Measurements from ENCODE around the gene PCDHGA9. TPM values are rescaled to one million over a fixed set of nuclear protein-coding genes. Genes with fewer than 3 reads are reported as not detected.
A peak's percentile ranks its signal among the peaks of the same experiment; 100 is the strongest.
"Not testable (repeated sequence)": the region's sequence is repeated elsewhere in the genome, so short reads cannot be mapped to it uniquely, and the experiment has no call there.

The PCDHGA9 gene
- polyA plus RNA-seq, 1 donor from 2014 or later, result 0.11 TPM

DNA sequence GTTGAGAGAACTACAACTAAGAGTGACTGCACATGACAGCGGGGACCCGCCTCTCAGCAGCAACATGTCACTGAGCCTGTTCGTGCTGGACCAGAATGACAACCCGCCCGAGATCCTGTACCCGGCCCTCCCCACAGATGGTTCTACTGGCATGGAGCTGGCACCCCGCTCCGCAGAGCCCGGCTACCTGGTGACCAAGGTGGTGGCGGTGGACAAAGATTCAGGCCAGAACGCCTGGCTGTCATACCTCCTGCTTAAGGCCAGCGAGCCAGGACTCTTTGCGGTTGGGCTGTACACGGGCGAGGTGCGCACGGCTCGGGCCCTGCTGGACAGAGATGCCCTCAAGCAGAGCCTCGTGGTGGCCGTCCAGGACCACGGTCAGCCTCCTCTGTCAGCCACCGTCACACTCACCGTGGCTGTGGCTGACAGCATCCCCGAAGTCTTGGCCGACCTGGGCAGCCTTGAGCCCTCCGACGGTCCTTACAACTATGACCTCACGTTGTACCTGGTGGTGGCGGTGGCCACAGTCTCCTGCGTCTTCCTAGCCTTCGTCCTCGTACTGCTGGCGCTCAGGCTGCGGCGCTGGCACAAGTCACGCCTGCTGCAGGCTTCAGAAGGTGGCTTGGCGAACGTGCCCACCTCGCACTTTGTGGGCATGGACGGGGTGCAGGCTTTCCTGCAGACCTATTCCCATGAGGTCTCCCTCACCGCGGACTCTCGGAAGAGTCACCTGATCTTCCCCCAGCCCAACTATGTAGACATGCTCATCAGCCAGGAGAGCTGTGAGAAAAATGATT lies 17.9 kb upstream of the PCDHGA9 start:
- Histone ChIP-seq H3K9me2 (ENCODE audit: insufficient read depth, low read length) (no peaks in the 10 kb centered on the region), H3K27ac (ENCODE audit: low read length) (no peak overlapping the region), H3F3A (ENCODE audit: insufficient read depth, low read length, poor library complexity, severe bottlenecking) (no peaks in the 10 kb centered on the region), H3K9ac (ENCODE audit: low read length) (no peak overlapping the region), H2AFZ (ENCODE audit: low read depth, low read length) (no peak overlapping the region), H3K79me2 (replicated peaks; ENCODE audit: insufficient read depth, low read length) (no peaks in the 10 kb centered on the region), H3K4me2 (ENCODE audit: low read length) (no peak overlapping the region), H3K9me3 (ENCODE audit: low read length) (peaks cover 31% of the 10 kb centered on the region), H3K36me3 (ENCODE audit: insufficient read depth, low read length) (no peaks in the 10 kb centered on the region), H4K20me1 (ENCODE audit: insufficient read depth) (no peaks in the 10 kb centered on the region), H3K4me3 (ENCODE audit: low read length) (no peak overlapping the region), H3K27me3 (ENCODE audit: insufficient read depth, low read depth, low read length) (no peaks in the 10 kb centered on the region)
- TF ChIP-seq, protein P1, sequence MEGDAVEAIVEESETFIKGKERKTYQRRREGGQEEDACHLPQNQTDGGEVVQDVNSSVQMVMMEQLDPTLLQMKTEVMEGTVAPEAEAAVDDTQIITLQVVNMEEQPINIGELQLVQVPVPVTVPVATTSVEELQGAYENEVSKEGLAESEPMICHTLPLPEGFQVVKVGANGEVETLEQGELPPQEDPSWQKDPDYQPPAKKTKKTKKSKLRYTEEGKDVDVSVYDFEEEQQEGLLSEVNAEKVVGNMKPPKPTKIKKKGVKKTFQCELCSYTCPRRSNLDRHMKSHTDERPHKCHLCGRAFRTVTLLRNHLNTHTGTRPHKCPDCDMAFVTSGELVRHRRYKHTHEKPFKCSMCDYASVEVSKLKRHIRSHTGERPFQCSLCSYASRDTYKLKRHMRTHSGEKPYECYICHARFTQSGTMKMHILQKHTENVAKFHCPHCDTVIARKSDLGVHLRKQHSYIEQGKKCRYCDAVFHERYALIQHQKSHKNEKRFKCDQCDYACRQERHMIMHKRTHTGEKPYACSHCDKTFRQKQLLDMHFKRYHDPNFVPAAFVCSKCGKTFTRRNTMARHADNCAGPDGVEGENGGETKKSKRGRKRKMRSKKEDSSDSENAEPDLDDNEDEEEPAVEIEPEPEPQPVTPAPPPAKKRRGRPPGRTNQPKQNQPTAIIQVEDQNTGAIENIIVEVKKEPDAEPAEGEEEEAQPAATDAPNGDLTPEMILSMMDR (IDR thresholded peaks at IDR 0.05; ENCODE audit: poor library complexity, severe bottlenecking), result no peak
- TF ChIP-seq EZH2 (IDR thresholded peaks at IDR 0.05; ENCODE audit: borderline replicate concordance, insufficient read depth, low read length, poor library complexity, severe bottlenecking), result no peak
- no peak for TF ChIP-seq EP300 (conservative IDR thresholded peaks at IDR 0.05; ENCODE audit: poor library complexity, severe bottlenecking)
- TF ChIP-seq POLR2AphosphoS5 (IDR thresholded peaks at IDR 0.05), result no peak
- no peak for TF ChIP-seq REST (IDR thresholded peaks at IDR 0.05; ENCODE audit: borderline replicate concordance)
- TF ChIP-seq TAF1 (IDR thresholded peaks at IDR 0.05; ENCODE audit: low read depth), result no peak
- TF ChIP-seq RAD21 (conservative IDR thresholded peaks at IDR 0.05), result no peak
- no peak for TF ChIP-seq MXI1 (conservative IDR thresholded peaks at IDR 0.05; ENCODE audit: poor library complexity, severe bottlenecking)
- TF ChIP-seq SMC3 (conservative IDR thresholded peaks at IDR 0.05; ENCODE audit: poor library complexity), result no peak

GRCh38 chr5:141387557-141388311 lies 14.8 kb upstream of the PCDHGA9 start, which contains the start of gene PCDHGB4:
PCDHGB4 (plus strand) TSS chr5:141387698; CDS start chr5:141387885, 187 bp downstream.
- TF ChIP-seq RAD21 (conservative IDR thresholded peaks at IDR 0.05) (peak; percentile 70), SMC3 (conservative IDR thresholded peaks at IDR 0.05; ENCODE audit: poor library complexity) (peak; percentile 65)
- TF ChIP-seq, protein P1 (IDR thresholded peaks at IDR 0.05; ENCODE audit: poor library complexity, severe bottlenecking), result peak; percentile 69
- H3K9me3 ChIP-seq (ENCODE audit: low read length), result peaks cover 36% of the 10 kb centered on the region
- H3K36me3 ChIP-seq (ENCODE audit: insufficient read depth, low read length); H3K4me2 ChIP-seq (ENCODE audit: low read length); H3K27me3 ChIP-seq (ENCODE audit: insufficient read depth, low read depth, low read length); H3K79me2 ChIP-seq (replicated peaks; ENCODE audit: insufficient read depth, low read length); H3F3A ChIP-seq (ENCODE audit: insufficient read depth, low read length, poor library complexity, severe bottlenecking); H3K9me2 ChIP-seq (ENCODE audit: insufficient read depth, low read length); H2AFZ ChIP-seq (ENCODE audit: low read depth, low read length); H4K20me1 ChIP-seq (ENCODE audit: insufficient read depth); H3K9ac ChIP-seq (ENCODE audit: low read length): not testable (repeated sequence)
- peak within 1 kb of the TSS; percentile 53 for H3K4me3 ChIP-seq (ENCODE audit: low read length)
- peak within 1 kb of the TSS; percentile 41 for H3K27ac ChIP-seq (ENCODE audit: low read length)
